Mucosa of descending colon (tissue), 3 donors: ENCODE measurements around the gene SLC17A9. TPM values are rescaled to one million over a fixed set of nuclear protein-coding genes. Genes with fewer than 3 reads are reported as not detected.

Experiments used
- ATAC-seq: fragments of 200-7000 bp; cut with Tn5 transposase; one replicate; pipeline ENCODE4 v1.9.1; 2020; ENCODE audit warnings: mild to moderate bottlenecking, moderate library complexity
- DNase-seq, 3 donors: peaks; one replicate each; pipeline ENCODE4 v3.0.0-alpha.2; 2020
- H3K36me3 ChIP-seq: fragments of 200-600 bp; one replicate; pipeline ENCODE4 v1.8.0; 2021; ENCODE audit warnings: low read depth, mild to moderate bottlenecking
- H3K4me1 ChIP-seq: fragments of 200-600 bp; one replicate; pipeline ENCODE4 v1.8.0; 2021; ENCODE audit warnings: low read depth, mild to moderate bottlenecking
- H3K4me3 ChIP-seq: fragments of 200-600 bp; one replicate; pipeline ENCODE4 v1.8.0; 2021; ENCODE audit warnings: mild to moderate bottlenecking
- H3K9me3 ChIP-seq: fragments of 200-600 bp; one replicate; pipeline ENCODE4 v1.8.0; 2021; ENCODE audit warnings: mild to moderate bottlenecking
- CTCF ChIP-seq: fragments of 200-600 bp; IDR thresholded peaks from one replicate; pipeline ENCODE4 v1.8.0; 2022; ENCODE audit warnings: antibody characterized with exemption, mild to moderate bottlenecking
- intact Hi-C, 2 donors: fragments of 100-400 bp; cut with DNase I in 1 of 2; cut with micrococcal nuclease in 1 of 2; formaldehyde crosslinking; loops; one replicate each; pipeline versions ENCODE4 v1.11.0 to v1.11.1; 2022; cut with DNase I, micrococcal nuclease
- total RNA-seq, 3 donors: library from RNA; stranded (reverse); fragmentation: NEBNext Ultra II Directional in 2 of 3; extraction: Animal tissue kit (Norgen Biotek cat#: 25700) in 2 of 3; gene quantifications; one replicate each; pipeline versions ENCODE4 v1.2.1 to v1.2.4, GENCODE V29; 2021 to 2023
- donor health status: DM: no; HTN: no; CAD: no; lungs with moderate emphysema.
- donor health status: DM: no; HTN: no; CAD: no.
- donor health status: DM: no; HTN: yes; CAD: no.

The SLC17A9 gene
- total RNA-seq, 3 donors from 2014 or later: 4.8 to 22.2 (median 6.4) TPM

- DNase-seq: no peak
- intact Hi-C loops: no loop called here
- TF ChIP-seq CTCF: no peak
- peaks cover 6% of the 10 kb centered on the region for H3K4me1 ChIP-seq
- ATAC-seq: no peak
- H3K36me3 ChIP-seq: no peaks in the 10 kb centered on the region
- no peak overlapping the region for H3K4me3 ChIP-seq
- no peaks in the 10 kb centered on the region for H3K9me3 ChIP-seq
These were observed 17.4 kb downstream of the SLC17A9 start for GRCh38 chr20:62969939-62970306.

- intact Hi-C loops: no loop called here
These were observed 18.1 kb downstream of the SLC17A9 start for GRCh38 chr20:62970307-62971210.

GRCh38 chr20:62971211-62971949 lies 18.9 kb downstream of the SLC17A9 start:
- peaks cover 6% of the 10 kb centered on the region for H3K4me1 ChIP-seq
- no peak for TF ChIP-seq CTCF
- ATAC-seq: no peak
- intact Hi-C loops: no loop called here
- H3K9me3 ChIP-seq: no peaks in the 10 kb centered on the region
- no peak for DNase-seq
- no peaks in the 10 kb centered on the region for H3K36me3 ChIP-seq
- H3K4me3 ChIP-seq: no peak overlapping the region

More at GRCh38 chr20:62970307-62971210, 18.1 kb downstream of the SLC17A9 start:
- no peaks in the 10 kb centered on the region for H3K36me3 ChIP-seq
- peaks cover 6% of the 10 kb centered on the region for H3K4me1 ChIP-seq
- no peak for DNase-seq
- no peak overlapping the region for H3K4me3 ChIP-seq
- no peaks in the 10 kb centered on the region for H3K9me3 ChIP-seq
- TF ChIP-seq CTCF: no peak
- ATAC-seq: no peak

- Histone ChIP-seq H3K4me1 (peaks cover 6% of the 10 kb centered on the region), H3K36me3 (no peaks in the 10 kb centered on the region), H3K4me3 (no peak overlapping the region), H3K9me3 (no peaks in the 10 kb centered on the region)
- ATAC-seq: peak; percentile 97
- peak; percentile 84 to 92 (median 91) for DNase-seq
- TF ChIP-seq CTCF: peak; percentile 81
- intact Hi-C loops: loop anchor here in 1 of 2 donors (2.0 kb wide), 1 partner anchor 37 kb away; no protein-coding TSS in a partner anchor
These were observed 19.7 kb downstream of the SLC17A9 start for GRCh38 chr20:62971950-62972844.
